Prostate gland (tissue), 2 donors: Measurements from ENCODE around the gene INPP5E.

Source experiments
- CTCF ChIP-seq, 4 experiments: fragments of 200-600 bp in 2 of 4; fragments of 450-650 bp in 2 of 4; sonication (generic) in 2 of 4; IDR thresholded peaks; 1 replicate in 3 of 4; 2 replicates in 1 of 4; pipeline ENCODE4 v1.5.1; 2016 to 2019; ENCODE audit warnings: antibody characterized with exemption in 4 of 4, mild to moderate bottlenecking in 2 of 4, moderate library complexity in 2 of 4
- POLR2AphosphoS5 ChIP-seq: sonication (generic); formaldehyde crosslinking; IDR thresholded peaks from one replicate; pipeline ENCODE4 v1.6.1; 2017; ENCODE audit warnings: antibody characterized with exemption

GRCh38 chr9:136404801-136405136 lies 34.9 kb downstream of the INPP5E start:
- TF ChIP-seq POLR2AphosphoS5 (no peak), CTCF (IDR thresholded peaks at IDR 0.05) (no peak)
